K562 (cell line): ENCODE measurements around the gene PDGFA. TPM values are rescaled to one million over a fixed set of nuclear protein-coding genes. Genes with fewer than 3 reads are reported as not detected.

Experiments used
- ATAC-seq: fragments of 200-7000 bp; cut with Tn5 transposase; 3 replicates; pipeline ENCODE4 v1.9.1; 2020; ENCODE audit warnings: moderate library complexity
- BruUV-seq: library from RNA; stranded (reverse); fragments of 400-500 nt; replicated peaks from 2 replicates; lab custom pipeline; 2021; lab: Mats Ljungman, UMichigan
- CTCF ChIA-PET: fragments of 300-600 bp; formaldehyde crosslinking; extraction: SDS; loops from one replicate; lab custom pipeline; 2021; ENCODE audit warnings: low intra/inter-chr PET ratio; lab: Yijun Ruan, JAX
- POLR2A ChIA-PET: fragments of 300-600, 350-650 bp; sonication (Branson Sonifier 250); formaldehyde crosslinking; extraction: SDS; loops from one replicate; lab custom pipeline; 2021; ENCODE audit warnings: antibody characterized with exemption, inconsistent platforms; lab: Yijun Ruan, JAX
- DNase-seq, 4 experiments: peaks; one replicate each; pipeline versions ENCODE4 v3.0.0 to v3.0.0-alpha.2; 2011 to 2018; ENCODE audit warnings: low spot score in 3 of 4, mixed read lengths in 3 of 4; ENCODE audit errors: extremely low read depth in 1 of 4
- FAIRE-seq: peaks from 2 replicates; lab custom pipeline; 2011; peaks lifted over from hg19 to GRCh38; lab: Jason Lieb, UNC
- H2AFZ ChIP-seq: 2 replicates; pipeline ENCODE4 v1.6.0; 2011; ENCODE audit warnings: low read depth, low read length, control low read depth, inconsistent platforms
- H3K27ac ChIP-seq: fragments of 200-600 bp; 3 replicates; pipeline ENCODE4 v1.8.0; 2011; ENCODE audit warnings: low read depth, mild to moderate bottlenecking, control low read depth, inconsistent platforms, low read length, moderate library complexity, mixed read lengths; ENCODE audit errors: extremely low read depth
- H3K27me3 ChIP-seq, 2 experiments: fragments of 300-600 bp in 1 of 2; 2 replicates in 1 of 2; 3 replicates in 1 of 2; pipeline versions ENCODE4 v1.6.0 to v1.8.0; 2011; ENCODE audit warnings: inconsistent platforms in 2 of 2, low read length in 2 of 2, mild to moderate bottlenecking in 1 of 2, mixed read lengths in 1 of 2, moderate library complexity in 1 of 2; ENCODE audit not compliant: control insufficient read depth in 2 of 2, insufficient read depth in 2 of 2
- H3K36me3 ChIP-seq: fragments of 300-600 bp; 3 replicates; pipeline ENCODE4 v1.8.0; 2011; ENCODE audit warnings: mild to moderate bottlenecking, low read length, inconsistent platforms; ENCODE audit not compliant: control insufficient read depth, insufficient read depth
- H3K4me1 ChIP-seq, 2 experiments: fragments of 200-600 bp in 1 of 2; replicated peaks in 1 of 2; 2 replicates in 1 of 2; 3 replicates in 1 of 2; pipeline versions ENCODE4 v1.5.1 to v1.8.0; 2011; ENCODE audit warnings: inconsistent platforms in 2 of 2, low read length in 2 of 2, mild to moderate bottlenecking in 1 of 2, mixed read lengths in 1 of 2, moderate library complexity in 1 of 2; ENCODE audit not compliant: control insufficient read depth in 2 of 2, insufficient read depth in 2 of 2
- H3K4me2 ChIP-seq: 2 replicates; pipeline ENCODE4 v1.6.1; 2011; ENCODE audit warnings: low read length, control low read depth, inconsistent platforms, mixed read lengths; ENCODE audit not compliant: insufficient read depth
- H3K4me3 ChIP-seq: fragments of 200-600 bp; sonication (generic), shearing (Covaris generic); 2 replicates; pipeline ENCODE4 v1.5.1; 2016; ENCODE audit warnings: control low read depth, inconsistent platforms
- H3K79me2 ChIP-seq: fragments of 200-600 bp; 3 replicates; pipeline ENCODE4 v1.8.0; 2011; ENCODE audit warnings: low read length, inconsistent platforms; ENCODE audit not compliant: control insufficient read depth, insufficient read depth
- H3K9ac ChIP-seq, 2 experiments: 2 replicates each; pipeline versions ENCODE4 v1.6.0 to v1.6.1; 2011; ENCODE audit warnings: low read depth in 2 of 2, low read length in 2 of 2, control low read depth in 1 of 2, inconsistent platforms in 1 of 2, mild to moderate bottlenecking in 1 of 2, mixed read lengths in 1 of 2; ENCODE audit not compliant: insufficient read depth in 1 of 2
- H3K9me1 ChIP-seq: one replicate; pipeline ENCODE4 v1.6.0; 2011; ENCODE audit warnings: inconsistent platforms, mild to moderate bottlenecking, low read length, moderate library complexity; ENCODE audit not compliant: control insufficient read depth, insufficient read depth
- H3K9me3 ChIP-seq: replicated peaks from 2 replicates; pipeline ENCODE4 v1.5.1; 2011; ENCODE audit warnings: low read depth, low read length, inconsistent platforms; ENCODE audit not compliant: control insufficient read depth, insufficient read depth
- H4K20me1 ChIP-seq: replicated peaks from 2 replicates; pipeline ENCODE4 v1.6.1; 2011; ENCODE audit warnings: low read length, inconsistent platforms, mixed read lengths; ENCODE audit not compliant: control insufficient read depth, insufficient read depth
- ARID2 ChIP-seq: fragments of 450-650 bp; IDR thresholded peaks from 2 replicates; pipeline ENCODE4 v1.6.1; 2017; ENCODE audit warnings: antibody characterized with exemption, mild to moderate bottlenecking
- BACH1 ChIP-seq: fragments of 200-800 bp; sonication (Bioruptor generic); IDR thresholded peaks from 2 replicates; pipeline ENCODE4 v1.6.1; 2016; ENCODE audit warnings: missing genetic modification characterization, missing compliant biosample characterization
- HNRNPUL1 ChIP-seq: fragments of 200-400 bp; formaldehyde crosslinking; IDR thresholded peaks from 2 replicates; pipeline ENCODE4 v1.6.1; 2017; ENCODE audit warnings: low read length
- KDM4B ChIP-seq, 2 experiments: fragments of 450-650 bp in 1 of 2; sonication (generic) in 1 of 2; IDR thresholded peaks; 2 replicates each; pipeline ENCODE4 v1.6.1; 2016 to 2017; ENCODE audit warnings: borderline replicate concordance in 2 of 2, antibody characterized with exemption in 1 of 2, low read depth in 1 of 2, mild to moderate bottlenecking in 1 of 2
- MED1 ChIP-seq: sonication (generic); formaldehyde crosslinking; IDR thresholded peaks from 2 replicates; pipeline ENCODE4 v1.8.1; 2023; ENCODE audit warnings: missing genetic modification reagents, borderline replicate concordance
- MTF1 ChIP-seq: fragments of 250-450 bp; sonication (Bioruptor Pico); IDR thresholded peaks from 2 replicates; pipeline ENCODE4 v1.9.0; 2021; ENCODE audit warnings: moderate library complexity, mild to moderate bottlenecking, inconsistent platforms, borderline replicate concordance
- NR2C2 ChIP-seq, 2 experiments: fragments of 200-800 bp in 1 of 2; sonication (Bioruptor generic) in 1 of 2; sonication (generic) in 1 of 2; formaldehyde crosslinking in 1 of 2; IDR thresholded peaks; 2 replicates each; pipeline versions ENCODE4 v1.6.1 to v1.8.0; 2016 to 2022; ENCODE audit warnings: mild to moderate bottlenecking in 1 of 2, missing compliant biosample characterization in 1 of 2, missing genetic modification characterization in 1 of 2, missing genetic modification reagents in 1 of 2
- TRIM28 ChIP-seq: fragments of 450-650 bp; IDR thresholded peaks from 2 replicates; pipeline ENCODE4 v1.6.1; 2017
- UBTF ChIP-seq, 2 experiments: IDR thresholded peaks; 2 replicates each; pipeline ENCODE4 v1.6.1; 2012; ENCODE audit warnings: improper control_type of control experiment in 2 of 2, low read depth in 2 of 2, low read length in 2 of 2, borderline replicate concordance in 1 of 2
- USF2 ChIP-seq: sonication (generic); formaldehyde crosslinking; IDR thresholded peaks from 2 replicates; pipeline ENCODE4 v1.5.0; 2020; ENCODE audit warnings: missing genetic modification reagents
- ZNF224 ChIP-seq: sonication (generic); formaldehyde crosslinking; IDR thresholded peaks from 2 replicates; pipeline ENCODE4 v1.8.0; 2022; ENCODE audit warnings: mild to moderate bottlenecking, missing genetic modification reagents
- ZNF644 ChIP-seq: fragments of 200-800 bp; sonication (Bioruptor generic); IDR thresholded peaks from 2 replicates; pipeline ENCODE4 v1.6.1; 2016; ENCODE audit warnings: low read depth, missing genetic modification characterization, missing compliant biosample characterization
- ZNF780A ChIP-seq: fragments of 250-450 bp; sonication (Bioruptor Pico); IDR thresholded peaks from 2 replicates; pipeline ENCODE4 v1.5.0; 2021; ENCODE audit warnings: mild to moderate bottlenecking
- WGBS: fragments of 100-300 bp; shearing (Covaris generic); methylation state at CpG from one replicate; pipeline ENCODE4 v1.1.6; 2016; ENCODE audit warnings: low coverage, mixed read lengths; ENCODE audit not compliant: insufficient coverage; ENCODE audit errors: missing lambda C conversion rate; 5-methylcytosine and 5-hydroxymethylcytosine counted together
- in situ Hi-C: fragments of 300-500 bp; cut with MboI; formaldehyde crosslinking; loops from 4 replicates; pipeline ENCODE4 v1.15.0; 2018; ENCODE audit warnings: inconsistent platforms, mixed read lengths
- intact Hi-C: fragments of 100-400 bp; cut with micrococcal nuclease; formaldehyde crosslinking; loops from 2 replicates; pipeline ENCODE4 v1.14.2; 2022
- polyA plus RNA-seq, 8 experiments: library from polyadenylated mRNA; depleted of rRNA in 4 of 8; stranded (reverse) in 5 of 8; unstranded in 3 of 8; fragments of >200 nt; fragmentation: Nextera tagmentation in 2 of 8; fragmentation: Illumina TruSeq in 1 of 8; extraction: Ambion mirVana in 2 of 8; extraction: Trizol in 1 of 8; gene quantifications; 2 replicates each; pipeline versions ENCODE4 v1.2.1 to v1.2.3, GENCODE V29; 2011 to 2014; ENCODE audit warnings: inconsistent platforms in 1 of 8, missing spikeins in 1 of 8
- total RNA-seq, 7 experiments: library from RNA; depleted of rRNA in 6 of 7; stranded (reverse); fragments of >200 nt in 6 of 7; fragmentation: Illumina TruSeq in 2 of 7; extraction: Trizol in 2 of 7; gene quantifications; 2 replicates each; pipeline versions ENCODE4 v1.2.1 to v1.2.3, GENCODE V29; 2011 to 2021; ENCODE audit warnings: low replicate concordance in 1 of 7
- TF ChIP-seq, protein P1 (sequence below): sonication (generic); formaldehyde crosslinking; IDR thresholded peaks from 2 replicates; pipeline ENCODE4 v1.8.0; 2022; ENCODE audit warnings: mild to moderate bottlenecking, missing genetic modification reagents

PDGFA gene
- total and polyA plus RNA-seq, 9 of the 15 experiments (the other 6 are each of a cell fraction or from before 2014, with no cell fraction given), result 2.5 to 10.2 (median 4.6) TPM

DNA sequence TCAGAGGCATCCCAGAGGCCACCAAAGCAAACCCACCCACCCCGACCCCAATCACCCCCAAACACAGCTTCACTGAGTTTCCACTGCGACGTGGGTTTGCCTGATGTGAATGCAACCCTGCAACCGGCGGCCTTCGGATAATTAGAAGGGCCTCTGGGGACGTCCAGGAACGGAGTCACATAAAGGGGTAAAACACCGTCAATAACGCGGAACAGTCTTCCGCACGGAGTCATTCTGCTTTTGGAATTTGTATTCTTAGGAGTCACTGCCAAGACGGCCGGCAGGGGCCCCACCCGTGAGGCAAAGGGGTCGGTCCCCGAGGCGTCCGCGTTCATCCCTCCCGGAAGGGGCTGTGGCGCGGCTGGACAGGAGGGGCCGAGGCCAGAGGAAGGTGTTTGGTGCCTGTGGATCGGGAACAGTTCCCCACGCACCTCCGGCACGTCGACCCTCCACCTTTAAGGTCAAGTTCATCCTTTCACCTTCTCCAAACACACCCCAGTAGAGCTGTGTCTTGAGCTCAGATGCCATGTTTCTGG is 36.7 kb upstream of the PDGFA start:
- H3K27ac ChIP-seq, result no peak overlapping the region
- no peak for ATAC-seq
- H3K4me3 ChIP-seq, result no peak overlapping the region
- ChIA-PET CTCF (no interaction called here), POLR2A (interaction anchor here (0.7 kb wide), 1 partner anchor 197 kb away, joined by 3 read pairs; no protein-coding TSS in a partner anchor)
- no peaks in the 10 kb centered on the region for H3K36me3 ChIP-seq
- H3K4me2 ChIP-seq, result no peak overlapping the region
- H3K4me1 ChIP-seq, result peaks cover 0 to 15% of the 10 kb centered on the region in 2 experiments; a peak in 2 of 5 replicates
- 91% methylated on average over 17 of the region's 30 CpGs for WGBS
- H3K9ac ChIP-seq, result no peak overlapping the region
- no peaks in the 10 kb centered on the region for H3K79me2 ChIP-seq
- H3K9me1 ChIP-seq, result no peaks in the 10 kb centered on the region
- no peak overlapping the region for H2AFZ ChIP-seq
- no peaks in the 10 kb centered on the region for H4K20me1 ChIP-seq
- H3K27me3 ChIP-seq, result no peaks in the 10 kb centered on the region
- in situ Hi-C loops (no loop called here), intact Hi-C loops (no loop called here)
- no peak for DNase-seq
- no peak for FAIRE-seq
- TF ChIP-seq MED1 (CRISPR knock-in tag), result no peak
- TF ChIP-seq HNRNPUL1, result no peak
- no peak for TF ChIP-seq ARID2
- no peak for TF ChIP-seq ZNF644 (tag)
- no peak for TF ChIP-seq USF2
- TF ChIP-seq BACH1 (tag), result no peak
- no peak for TF ChIP-seq TRIM28
- no peak for TF ChIP-seq KDM4B (IDR thresholded peaks at IDR 0.05; ENCODE audit: borderline replicate concordance in 2 of 2, low read depth in 1 of 2)
- no peak for TF ChIP-seq ZNF224 (CRISPR knock-in tag)
- TF ChIP-seq UBTF (IDR thresholded peaks at IDR 0.05; ENCODE audit: borderline replicate concordance in 1 of 2, low read depth in 2 of 2, low read length in 2 of 2), result no peak
- TF ChIP-seq MTF1 (CRISPR knock-in tag), result no peak
- TF ChIP-seq, protein P1, sequence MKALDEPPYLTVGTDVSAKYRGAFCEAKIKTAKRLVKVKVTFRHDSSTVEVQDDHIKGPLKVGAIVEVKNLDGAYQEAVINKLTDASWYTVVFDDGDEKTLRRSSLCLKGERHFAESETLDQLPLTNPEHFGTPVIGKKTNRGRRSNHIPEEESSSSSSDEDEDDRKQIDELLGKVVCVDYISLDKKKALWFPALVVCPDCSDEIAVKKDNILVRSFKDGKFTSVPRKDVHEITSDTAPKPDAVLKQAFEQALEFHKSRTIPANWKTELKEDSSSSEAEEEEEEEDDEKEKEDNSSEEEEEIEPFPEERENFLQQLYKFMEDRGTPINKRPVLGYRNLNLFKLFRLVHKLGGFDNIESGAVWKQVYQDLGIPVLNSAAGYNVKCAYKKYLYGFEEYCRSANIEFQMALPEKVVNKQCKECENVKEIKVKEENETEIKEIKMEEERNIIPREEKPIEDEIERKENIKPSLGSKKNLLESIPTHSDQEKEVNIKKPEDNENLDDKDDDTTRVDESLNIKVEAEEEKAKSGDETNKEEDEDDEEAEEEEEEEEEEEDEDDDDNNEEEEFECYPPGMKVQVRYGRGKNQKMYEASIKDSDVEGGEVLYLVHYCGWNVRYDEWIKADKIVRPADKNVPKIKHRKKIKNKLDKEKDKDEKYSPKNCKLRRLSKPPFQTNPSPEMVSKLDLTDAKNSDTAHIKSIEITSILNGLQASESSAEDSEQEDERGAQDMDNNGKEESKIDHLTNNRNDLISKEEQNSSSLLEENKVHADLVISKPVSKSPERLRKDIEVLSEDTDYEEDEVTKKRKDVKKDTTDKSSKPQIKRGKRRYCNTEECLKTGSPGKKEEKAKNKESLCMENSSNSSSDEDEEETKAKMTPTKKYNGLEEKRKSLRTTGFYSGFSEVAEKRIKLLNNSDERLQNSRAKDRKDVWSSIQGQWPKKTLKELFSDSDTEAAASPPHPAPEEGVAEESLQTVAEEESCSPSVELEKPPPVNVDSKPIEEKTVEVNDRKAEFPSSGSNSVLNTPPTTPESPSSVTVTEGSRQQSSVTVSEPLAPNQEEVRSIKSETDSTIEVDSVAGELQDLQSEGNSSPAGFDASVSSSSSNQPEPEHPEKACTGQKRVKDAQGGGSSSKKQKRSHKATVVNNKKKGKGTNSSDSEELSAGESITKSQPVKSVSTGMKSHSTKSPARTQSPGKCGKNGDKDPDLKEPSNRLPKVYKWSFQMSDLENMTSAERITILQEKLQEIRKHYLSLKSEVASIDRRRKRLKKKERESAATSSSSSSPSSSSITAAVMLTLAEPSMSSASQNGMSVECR (CRISPR knock-in tag), result no peak
- no peak for TF ChIP-seq NR2C2 (CRISPR knock-in tag; IDR thresholded peaks at IDR 0.05)
- no peak for TF ChIP-seq NR2C2 (tag; IDR thresholded peaks at IDR 0.05)
- TF ChIP-seq ZNF780A (CRISPR knock-in tag), result no peak
- no TSS peak for BruUV-seq
- H3K9me3 ChIP-seq, result no peaks in the 10 kb centered on the region; the same call in 1 of the 2 replicates
